Kidney (tissue), 22 donors: Measurements from ENCODE around the gene TRPC4AP. TPM values are rescaled to one million over a fixed set of nuclear protein-coding genes. Genes with fewer than 3 reads are reported as not detected.
A peak's percentile ranks its signal among the peaks of the same experiment; 100 is the strongest.

Source experiments
- DNase-seq, 5 donors: peaks; one replicate each; pipeline ENCODE4 v3.0.0-alpha.2; 2013 to 2020
- FAIRE-seq: peaks from 2 replicates; lab custom pipeline; 2012; peaks lifted over from hg19 to GRCh38; lab: Jason Lieb, UNC
- H3K27ac ChIP-seq, 2 donors: one replicate each; pipeline ENCODE4 v1.7.0; 2013; ENCODE audit warnings: low read depth in 2 of 2, low read length in 2 of 2, inconsistent platforms in 1 of 2
- H3K27me3 ChIP-seq: one replicate; pipeline ENCODE4 v1.7.1; 2013; ENCODE audit warnings: low read length, inconsistent platforms; ENCODE audit not compliant: control insufficient read depth, insufficient read depth
- H3K36me3 ChIP-seq, 3 donors: one replicate each; pipeline versions ENCODE4 v1.7.0 to v1.7.1; 2013; ENCODE audit warnings: low read length in 3 of 3, control low read depth in 1 of 3, inconsistent platforms in 1 of 3; ENCODE audit not compliant: insufficient read depth in 3 of 3, control insufficient read depth in 2 of 3
- H3K4me1 ChIP-seq, 3 donors: one replicate each; pipeline versions ENCODE4 v1.7.0 to v1.7.1; 2013; ENCODE audit warnings: low read length in 3 of 3, inconsistent platforms in 1 of 3, low read depth in 1 of 3; ENCODE audit not compliant: control insufficient read depth in 2 of 3, insufficient read depth in 2 of 3
- H3K4me3 ChIP-seq, 3 donors: one replicate each; pipeline versions ENCODE4 v1.7.0 to v1.8.1; 2013; ENCODE audit warnings: low read length in 3 of 3, control low read depth in 1 of 3, inconsistent platforms in 1 of 3
- H3K9ac ChIP-seq, 3 donors: one replicate each; pipeline versions ENCODE4 v1.7.0 to v1.7.1; 2013; ENCODE audit warnings: low read length in 3 of 3, control low read depth in 1 of 3, inconsistent platforms in 1 of 3
- H3K9me3 ChIP-seq, 3 donors: one replicate each; pipeline versions ENCODE4 v1.7.0 to v1.7.1; 2013; ENCODE audit warnings: low read length in 3 of 3, control low read depth in 1 of 3, inconsistent platforms in 1 of 3; ENCODE audit not compliant: control insufficient read depth in 2 of 3, insufficient read depth in 1 of 3
- CTCF ChIP-seq: IDR thresholded peaks from 3 replicates; pipeline ENCODE4 v1.5.1; 2012; ENCODE audit warnings: mild to moderate bottlenecking, moderate library complexity, borderline replicate concordance; ENCODE audit not compliant: insufficient read depth; ENCODE audit errors: extremely low read depth
- intact Hi-C: fragments of 100-400 bp; cut with DNase I; formaldehyde crosslinking; loops from one replicate; pipeline ENCODE4 v1.11.1; 2022
- long read RNA-seq, 10 donors: library from polyadenylated mRNA in 1 of 10; unstranded in 1 of 10; transcript quantifications; one replicate each; pipeline ENCODE4 v2.0.0 and lab custom pipeline, GENCODE V29; 2021 to 2026
- polyA plus RNA-seq: library from polyadenylated mRNA; stranded (reverse); fragments of 350-450 nt; fragmentation: Illumina TruSeq; extraction: RNeasy Lipid Tissue Mini Kit (QIAGEN cat#74804); gene quantifications from one replicate; pipeline ENCODE4 v1.2.3, GENCODE V29; 2014; ENCODE audit warnings: low read depth, low replicate concordance; ENCODE audit not compliant: insufficient read depth
- total RNA-seq: library from RNA; stranded (reverse); fragmentation: NEBNext Ultra II Directional; extraction: Animal tissue kit (Norgen Biotek cat#: 25700); gene quantifications from one replicate; pipeline ENCODE4 v1.2.1, GENCODE V29; 2021
- donor health status: control.
- donor health status: control.
- donor health status: control.
- donor health status: control.
- donor health status: control.
- donor health status: DM: yes; HTN: yes; CAD: no.
- donor health status: Normal renal cell carcinoma (clear cell type).

TRPC4AP gene
- total RNA-seq (51.2 TPM), polyA plus RNA-seq (36.5 TPM)
- long read RNA-seq, donor 1, transcript TRPC4AP-201 (19 exons, 3,226 nt) = major isoform, 12 of 16 reads
- long read RNA-seq, donor 1, partial matches to known transcripts = 0 of 16 reads
- long read RNA-seq, donor 1, other reads (novel, unspliced or antisense) = 0 of 16 reads
- long read RNA-seq, donor 2, transcript TRPC4AP-201 (19 exons, 3,226 nt) = major isoform, 6 of 9 reads
- long read RNA-seq, donor 2, partial matches to known transcripts = 0 of 9 reads
- long read RNA-seq, donor 2, other reads (novel, unspliced or antisense) = 0 of 9 reads
- long read RNA-seq, donor 3, transcript TRPC4AP-201 (19 exons, 3,226 nt) = major isoform, 8 of 15 reads
- long read RNA-seq, donor 3, transcript TRPC4AP-202 (19 exons, 3,138 nt) = minor isoform, 7 of 15 reads
- long read RNA-seq, donor 3, partial matches to known transcripts = 0 of 15 reads
- long read RNA-seq, donor 3, other reads (novel, unspliced or antisense) = 0 of 15 reads
- long read RNA-seq, donor 4, transcript TRPC4AP-201 (19 exons, 3,226 nt) = major isoform, 11 of 15 reads
- long read RNA-seq, donor 4, partial matches to known transcripts = 0 of 15 reads
- long read RNA-seq, donor 4, other reads (novel, unspliced or antisense) = 0 of 15 reads
- long read RNA-seq, donor 5, partial matches to known transcripts = 0 of 1 reads
- long read RNA-seq, donor 5, other reads (novel, unspliced or antisense) = 0 of 1 reads
- long read RNA-seq, donor 6, partial matches to known transcripts = 0 of 2 reads
- long read RNA-seq, donor 6, other reads (novel, unspliced or antisense) = 0 of 2 reads
- long read RNA-seq, donor 7, transcript TRPC4AP-201 (19 exons, 3,226 nt) = major isoform, 31 of 93 reads
- long read RNA-seq, donor 7, partial matches to known transcripts = 24 of 93 reads
- long read RNA-seq, donor 7, other reads (novel, unspliced or antisense) = 35 of 93 reads
- long read RNA-seq, donor 8, transcript TRPC4AP-201 (19 exons, 3,226 nt) = major isoform, 7 of 11 reads
- long read RNA-seq, donor 8, partial matches to known transcripts = 0 of 11 reads
- long read RNA-seq, donor 8, other reads (novel, unspliced or antisense) = 0 of 11 reads
- long read RNA-seq, donor 9, partial matches to known transcripts = 0 of 6 reads
- long read RNA-seq, donor 9, other reads (novel, unspliced or antisense) = 0 of 6 reads
- long read RNA-seq, donor 10, transcript TRPC4AP-202 (19 exons, 3,138 nt) = major isoform, 5 of 8 reads
- long read RNA-seq, donor 10, partial matches to known transcripts = 0 of 8 reads
- long read RNA-seq, donor 10, other reads (novel, unspliced or antisense) = 0 of 8 reads

GRCh38 chr20:35092524-35093266, at the start of gene TRPC4AP:
Gene TRPC4AP, minus strand, starts transcription at chr20:35092807. Its CDS starts 26 bp downstream, at chr20:35092781.
- Histone ChIP-seq H3K4me3 (peak within 1 kb of the TSS; percentile 84 to 93 (median 89)), H3K36me3 (no peaks in the 10 kb centered on the region), H3K9me3 (no peaks in the 10 kb centered on the region), H3K9ac (peak within 1 kb of the TSS; percentile 86 to 96 (median 88)), H3K27me3 (no peaks in the 10 kb centered on the region), H3K27ac (peak within 1 kb of the TSS; percentile 87 to 93), H3K4me1 (peaks cover 0 to 18% (median 6%) of the 10 kb centered on the region in 3 donors)
- FAIRE-seq (no peak), DNase-seq (peak; percentile 93 to 97 (median 95))
- intact Hi-C loops = no loop called here
- TF ChIP-seq CTCF = peak; percentile 79

DNA sequence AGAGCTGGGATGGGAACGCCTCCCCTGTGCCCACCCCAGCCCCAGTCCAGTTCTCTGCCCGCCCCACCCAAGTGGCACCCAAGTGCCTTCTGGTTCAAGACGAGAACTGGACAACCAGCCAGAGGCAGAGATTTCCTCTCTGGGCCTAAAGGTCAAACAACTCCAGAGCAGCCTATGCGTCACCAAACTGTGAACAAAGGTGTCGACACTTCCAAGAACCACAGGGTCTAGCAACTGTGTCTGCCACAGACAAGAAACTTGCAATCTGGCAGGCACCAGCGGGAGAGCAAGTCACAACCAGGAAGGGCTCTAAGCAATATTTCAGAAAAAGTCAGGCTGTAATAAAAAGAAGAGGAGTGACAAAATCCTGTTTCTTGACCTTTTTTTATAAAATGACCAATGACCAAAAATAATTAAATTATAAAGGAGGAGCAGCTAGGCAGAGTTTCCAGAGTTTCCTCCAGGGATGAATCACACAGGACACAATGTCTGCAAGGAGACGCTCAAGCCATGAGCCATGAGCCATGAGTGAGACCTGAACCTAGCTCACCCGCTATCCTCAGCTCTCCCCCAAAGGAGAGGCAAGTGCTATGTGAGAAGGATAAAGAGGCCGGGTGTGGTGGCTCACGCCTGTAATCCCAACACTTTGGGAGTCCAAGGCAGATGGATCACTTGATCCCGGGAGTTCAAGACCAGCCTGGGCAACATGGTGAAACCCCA, 43.4 kb upstream of the TRPC4AP start:
- no peak for TF ChIP-seq CTCF
- no peak for DNase-seq
- no peak overlapping the region for H3K27ac ChIP-seq
- H3K4me1 ChIP-seq = peaks cover 0 to 2% (median 0%) of the 10 kb centered on the region in 3 donors
- no peaks in the 10 kb centered on the region for H3K9me3 ChIP-seq
- H3K36me3 ChIP-seq = peaks cover under 1 to 27% (median 25%) of the 10 kb centered on the region in 3 donors
- H3K27me3 ChIP-seq = no peaks in the 10 kb centered on the region
- intact Hi-C loops = no loop called here
- no peak overlapping the region for H3K9ac ChIP-seq
- FAIRE-seq = no peak
- no peak overlapping the region for H3K4me3 ChIP-seq
